ENCODE measurements around the gene MTF2.

Gene MTF2

DNA sequence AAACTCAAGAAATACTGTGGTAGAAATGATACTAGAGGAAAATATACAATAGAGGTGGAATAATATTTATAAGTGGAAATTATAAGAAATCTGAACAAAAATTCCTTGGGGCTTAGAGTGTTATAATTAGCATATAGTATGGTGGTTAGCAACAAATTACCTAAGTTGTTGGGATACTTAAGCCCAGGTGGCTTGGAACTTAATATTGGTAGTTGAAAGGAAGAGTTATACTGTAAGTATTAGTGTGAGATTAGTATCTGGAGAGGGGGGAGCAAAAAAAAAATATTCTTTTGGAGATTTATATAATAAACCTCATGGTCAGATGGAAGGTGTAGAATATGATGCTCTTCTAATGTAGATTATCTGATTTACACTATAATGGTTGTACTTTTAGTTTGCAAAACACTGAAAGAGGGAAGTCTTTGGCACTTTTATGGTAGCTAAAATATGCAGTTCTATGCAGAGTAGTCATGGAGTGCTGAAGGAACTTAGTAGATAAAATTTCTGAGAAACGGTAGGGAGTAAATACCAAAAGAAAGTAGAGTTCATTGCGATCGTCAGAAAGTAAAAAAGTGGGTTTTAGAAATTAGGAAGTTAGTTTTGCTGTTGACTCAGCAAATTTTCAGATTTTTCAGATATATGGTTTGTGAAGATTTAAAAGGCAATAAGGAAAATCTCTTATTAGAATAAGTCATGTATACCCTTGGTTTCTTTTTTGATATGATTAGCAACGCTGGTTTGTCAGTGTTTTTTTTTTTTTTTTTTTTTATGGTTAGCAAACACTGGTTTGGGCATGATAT is 45.7 kb downstream of the MTF2 start:
- TF ChIP-seq, protein P1, sequence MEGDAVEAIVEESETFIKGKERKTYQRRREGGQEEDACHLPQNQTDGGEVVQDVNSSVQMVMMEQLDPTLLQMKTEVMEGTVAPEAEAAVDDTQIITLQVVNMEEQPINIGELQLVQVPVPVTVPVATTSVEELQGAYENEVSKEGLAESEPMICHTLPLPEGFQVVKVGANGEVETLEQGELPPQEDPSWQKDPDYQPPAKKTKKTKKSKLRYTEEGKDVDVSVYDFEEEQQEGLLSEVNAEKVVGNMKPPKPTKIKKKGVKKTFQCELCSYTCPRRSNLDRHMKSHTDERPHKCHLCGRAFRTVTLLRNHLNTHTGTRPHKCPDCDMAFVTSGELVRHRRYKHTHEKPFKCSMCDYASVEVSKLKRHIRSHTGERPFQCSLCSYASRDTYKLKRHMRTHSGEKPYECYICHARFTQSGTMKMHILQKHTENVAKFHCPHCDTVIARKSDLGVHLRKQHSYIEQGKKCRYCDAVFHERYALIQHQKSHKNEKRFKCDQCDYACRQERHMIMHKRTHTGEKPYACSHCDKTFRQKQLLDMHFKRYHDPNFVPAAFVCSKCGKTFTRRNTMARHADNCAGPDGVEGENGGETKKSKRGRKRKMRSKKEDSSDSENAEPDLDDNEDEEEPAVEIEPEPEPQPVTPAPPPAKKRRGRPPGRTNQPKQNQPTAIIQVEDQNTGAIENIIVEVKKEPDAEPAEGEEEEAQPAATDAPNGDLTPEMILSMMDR (IDR thresholded peaks at IDR 0.05; ENCODE audit: extremely low read depth, insufficient read depth, missing control alignments) = no peak
- in situ Hi-C loops (cut with MboI; ENCODE audit: low pct_unique_long_range_greater_than_20kb, low sequenced_read_pairs, unreplicated experiment) = no loop called here
- no peak for DNase-seq (ENCODE audit: low spot score)

DNA sequence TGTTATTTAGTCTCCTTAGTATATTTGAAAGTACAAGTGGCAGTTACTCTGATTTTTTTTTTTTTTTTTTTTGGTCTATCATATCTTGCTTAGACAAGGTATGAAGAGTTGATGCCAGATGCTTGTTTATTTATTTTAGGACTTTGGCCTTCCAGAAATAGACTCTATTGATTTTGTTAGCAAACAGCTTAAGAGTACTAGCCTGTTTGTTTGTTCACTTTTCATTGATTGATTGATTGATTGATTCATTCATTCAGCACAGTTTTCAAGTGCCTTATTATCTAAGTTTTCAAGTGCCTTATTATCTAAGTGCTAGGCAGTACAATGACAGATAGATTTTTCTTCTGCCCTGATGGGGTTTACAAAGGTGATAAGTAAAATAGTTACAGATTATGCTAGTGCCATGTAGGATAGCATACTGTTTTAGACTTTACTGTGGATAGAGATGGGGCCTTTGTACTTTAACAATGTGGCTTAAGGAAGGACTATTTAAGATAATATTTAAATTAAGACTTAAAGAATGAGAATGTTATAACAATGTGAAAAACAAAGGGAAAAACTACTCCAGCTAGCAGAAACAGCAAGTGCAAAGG is 50.5 kb downstream of the MTF2 start:
- TF ChIP-seq, protein P1 (IDR thresholded peaks at IDR 0.05; ENCODE audit: extremely low read depth, insufficient read depth, missing control alignments) = no peak
- DNase-seq (ENCODE audit: low spot score) = no peak
- in situ Hi-C loops (cut with MboI; ENCODE audit: low pct_unique_long_range_greater_than_20kb, low sequenced_read_pairs, unreplicated experiment) = no loop called here

DNA sequence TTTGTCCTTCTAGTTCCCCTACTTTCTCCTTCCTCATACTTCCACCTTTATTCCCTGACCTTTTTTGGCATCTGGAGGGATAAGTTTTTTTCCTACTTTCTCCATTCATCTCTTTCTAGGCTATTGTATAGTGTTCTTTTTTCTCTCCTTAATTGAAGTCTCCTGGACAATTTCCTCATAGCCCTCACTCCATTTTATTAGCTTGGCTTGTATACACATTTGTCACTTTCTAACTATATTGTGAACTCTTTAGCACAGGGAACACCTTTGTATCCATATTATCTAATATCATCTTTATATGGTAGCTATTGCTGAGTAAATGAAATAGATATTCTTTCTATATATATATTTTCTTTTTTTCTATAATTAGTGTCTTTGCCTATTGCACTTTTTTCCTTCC is 53.6 kb downstream of the MTF2 start:
- no peak for DNase-seq (ENCODE audit: low spot score)
- in situ Hi-C loops (cut with MboI; ENCODE audit: low pct_unique_long_range_greater_than_20kb, low sequenced_read_pairs, unreplicated experiment) = no loop called here
- TF ChIP-seq, protein P1 (IDR thresholded peaks at IDR 0.05; ENCODE audit: extremely low read depth, insufficient read depth, missing control alignments) = no peak

DNA sequence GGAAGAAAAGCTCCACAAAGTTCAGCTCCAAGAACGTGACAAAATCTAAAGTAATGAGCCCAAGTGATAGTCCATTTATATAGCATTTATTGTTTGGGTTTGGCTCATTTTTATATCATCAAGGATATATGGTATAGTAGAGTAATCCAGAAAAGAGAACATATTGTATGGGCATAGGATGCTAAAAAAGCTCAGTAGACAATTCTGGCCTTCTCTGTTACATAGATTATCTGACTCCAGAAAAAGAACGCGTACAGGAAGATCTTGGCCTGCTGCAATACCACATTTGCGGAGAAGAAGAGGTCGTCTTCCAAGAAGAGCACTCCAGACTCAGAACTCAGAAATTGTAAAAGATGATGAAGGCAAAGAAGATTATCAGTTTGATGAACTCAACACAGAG is 57.4 kb downstream of the MTF2 start:
- in situ Hi-C loops (cut with MboI; ENCODE audit: low pct_unique_long_range_greater_than_20kb, low sequenced_read_pairs, unreplicated experiment) = no loop called here
- no peak for DNase-seq (ENCODE audit: low spot score)
- TF ChIP-seq, protein P1 (IDR thresholded peaks at IDR 0.05; ENCODE audit: extremely low read depth, insufficient read depth, missing control alignments) = no peak

DNA sequence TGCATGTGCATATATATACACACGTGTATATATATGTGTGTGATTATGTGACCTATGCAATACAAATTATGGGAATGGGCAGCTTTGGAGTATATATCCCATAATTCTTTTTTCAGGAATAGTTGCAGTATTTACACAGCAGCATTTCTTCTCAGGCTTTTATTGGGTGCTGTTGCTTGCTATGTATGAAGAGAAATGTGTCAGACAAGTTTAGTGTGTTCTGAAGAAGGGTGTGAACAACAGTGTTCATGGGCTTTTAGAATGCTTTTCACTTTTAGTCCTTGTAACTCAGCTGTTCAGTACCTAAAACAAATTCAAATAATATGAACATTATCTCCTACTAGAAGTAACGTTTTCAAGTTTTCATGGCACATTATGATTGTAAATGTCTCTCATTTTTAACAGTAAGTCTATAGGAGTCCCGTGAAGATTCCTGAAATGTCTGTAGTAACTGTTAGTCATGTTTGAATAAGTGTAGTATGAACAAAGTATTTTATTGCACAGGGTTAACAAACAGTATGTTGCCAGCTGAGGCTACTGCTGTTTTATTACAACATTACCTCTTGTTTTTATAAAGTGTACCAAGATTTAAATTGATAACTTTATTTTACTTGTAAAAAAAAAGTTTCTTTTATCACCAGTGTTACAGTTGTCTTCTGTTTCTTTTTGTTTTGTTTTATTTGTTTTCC is 58.7 kb downstream of the MTF2 start:
- in situ Hi-C loops (cut with MboI; ENCODE audit: low pct_unique_long_range_greater_than_20kb, low sequenced_read_pairs, unreplicated experiment) = no loop called here
- DNase-seq (ENCODE audit: low spot score) = no peak
- TF ChIP-seq, protein P1 (IDR thresholded peaks at IDR 0.05; ENCODE audit: extremely low read depth, insufficient read depth, missing control alignments) = no peak

DNA sequence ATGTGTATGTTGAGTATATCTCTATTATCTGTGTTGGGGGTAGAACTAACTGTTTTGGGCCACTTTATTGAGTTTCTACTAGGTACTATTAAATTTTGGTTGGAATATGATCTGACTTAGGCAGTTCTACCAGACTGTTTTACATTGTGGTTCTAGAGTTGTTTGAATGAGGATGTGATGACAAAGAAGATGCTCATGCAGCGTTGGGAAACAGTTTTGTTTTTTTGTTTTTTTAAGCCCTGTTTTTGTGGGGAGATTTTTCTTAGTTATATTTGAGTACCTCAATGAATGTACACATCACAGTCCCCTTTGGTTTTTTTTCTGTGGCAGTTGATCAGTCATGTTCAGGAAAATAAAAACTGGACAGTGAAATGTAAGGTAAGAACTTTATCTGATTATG is 61.0 kb downstream of the MTF2 start:
- TF ChIP-seq, protein P1 (IDR thresholded peaks at IDR 0.05; ENCODE audit: extremely low read depth, insufficient read depth, missing control alignments) = no peak
- in situ Hi-C loops (cut with MboI; ENCODE audit: low pct_unique_long_range_greater_than_20kb, low sequenced_read_pairs, unreplicated experiment) = no loop called here
- DNase-seq (ENCODE audit: low spot score) = no peak

Data from GM13977 (cell line).